Measurements from ENCODE around the gene PCBP4. TPM values are rescaled to one million over a fixed set of nuclear protein-coding genes. Genes with fewer than 3 reads are reported as not detected.
A peak's percentile ranks its signal among the peaks of the same experiment; 100 is the strongest.

PCBP4 gene
- total and polyA plus RNA-seq, 8 donors: 29.7 to 58.0 (median 45.6) TPM

DNA sequence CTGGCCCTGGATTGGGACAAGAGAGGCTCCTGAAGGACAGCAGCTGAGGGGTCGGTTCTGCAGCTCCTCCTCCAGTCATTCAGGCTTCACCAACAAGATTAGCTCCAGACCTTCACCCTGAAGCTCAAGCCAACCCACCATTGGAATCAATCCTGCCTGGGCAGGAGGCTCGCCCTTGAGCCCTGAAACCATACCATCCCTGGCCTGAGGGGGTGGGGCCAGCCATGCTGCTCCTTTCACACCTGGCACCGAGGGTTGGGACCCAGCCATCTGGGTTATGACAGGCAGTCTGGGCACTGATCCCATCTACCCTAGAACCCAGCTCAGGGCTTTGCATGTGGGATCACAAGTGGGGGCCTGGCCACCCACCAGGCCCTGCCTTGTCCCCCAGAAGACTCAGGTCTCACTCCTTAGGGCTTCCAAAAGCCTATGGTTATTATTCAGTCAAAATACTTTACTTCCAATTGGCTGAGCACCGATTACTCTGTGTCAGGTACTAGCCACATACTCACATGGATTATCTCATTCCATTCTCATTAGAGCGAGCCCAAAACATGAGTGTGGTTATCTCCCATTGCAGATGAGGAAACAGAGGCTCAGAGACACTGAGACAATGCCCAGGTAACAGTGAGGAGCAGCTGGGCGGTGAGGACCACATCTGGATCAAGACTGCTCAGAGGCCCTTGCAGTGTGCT, 3.5 kb upstream of the PCBP4 start:
- intact Hi-C loops (cut with DNase I): no loop called here
- Histone ChIP-seq H3K9me3 (no peaks in the 10 kb centered on the region), H3K4me3 (no peak overlapping the region), H3K36me3 (no peaks in the 10 kb centered on the region), H3K27me3 (peaks cover 0 to 27% of the 10 kb centered on the region in 2 donors), H3K27ac (no peak overlapping the region), H3K4me1 (peaks cover 18 to 55% of the 10 kb centered on the region in 2 donors)
- DNase-seq (peak in 1 of 4 donors; percentile 59), ATAC-seq (no peak)
- TF ChIP-seq, protein P1, sequence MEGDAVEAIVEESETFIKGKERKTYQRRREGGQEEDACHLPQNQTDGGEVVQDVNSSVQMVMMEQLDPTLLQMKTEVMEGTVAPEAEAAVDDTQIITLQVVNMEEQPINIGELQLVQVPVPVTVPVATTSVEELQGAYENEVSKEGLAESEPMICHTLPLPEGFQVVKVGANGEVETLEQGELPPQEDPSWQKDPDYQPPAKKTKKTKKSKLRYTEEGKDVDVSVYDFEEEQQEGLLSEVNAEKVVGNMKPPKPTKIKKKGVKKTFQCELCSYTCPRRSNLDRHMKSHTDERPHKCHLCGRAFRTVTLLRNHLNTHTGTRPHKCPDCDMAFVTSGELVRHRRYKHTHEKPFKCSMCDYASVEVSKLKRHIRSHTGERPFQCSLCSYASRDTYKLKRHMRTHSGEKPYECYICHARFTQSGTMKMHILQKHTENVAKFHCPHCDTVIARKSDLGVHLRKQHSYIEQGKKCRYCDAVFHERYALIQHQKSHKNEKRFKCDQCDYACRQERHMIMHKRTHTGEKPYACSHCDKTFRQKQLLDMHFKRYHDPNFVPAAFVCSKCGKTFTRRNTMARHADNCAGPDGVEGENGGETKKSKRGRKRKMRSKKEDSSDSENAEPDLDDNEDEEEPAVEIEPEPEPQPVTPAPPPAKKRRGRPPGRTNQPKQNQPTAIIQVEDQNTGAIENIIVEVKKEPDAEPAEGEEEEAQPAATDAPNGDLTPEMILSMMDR (IDR thresholded peaks at IDR 0.05): no peak

DNA sequence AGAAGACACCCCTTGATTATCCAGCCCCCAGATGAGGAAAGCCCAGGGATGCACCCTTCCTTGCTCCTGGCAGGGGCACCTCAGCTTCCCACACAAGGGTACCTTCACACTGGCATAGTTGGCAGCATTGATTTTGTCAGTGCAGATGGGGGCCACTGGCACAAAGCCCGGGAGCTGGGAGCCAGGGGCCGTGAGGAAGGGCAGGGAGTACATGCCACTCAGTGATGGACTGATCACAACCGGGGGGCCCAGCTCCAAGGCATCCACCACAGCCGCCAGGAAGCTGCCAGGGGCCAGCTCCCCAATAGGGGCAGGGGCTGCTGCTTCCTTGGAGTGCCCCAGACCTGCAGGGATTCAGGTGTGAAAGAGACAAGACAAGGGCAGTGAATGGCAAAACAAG, 2.6 kb upstream of the PCBP4 start:
- TF ChIP-seq, protein P1 (IDR thresholded peaks at IDR 0.05): no peak
- Histone ChIP-seq H3K4me1 (peaks cover 14 to 47% of the 10 kb centered on the region in 2 donors), H3K9me3 (no peaks in the 10 kb centered on the region), H3K36me3 (no peaks in the 10 kb centered on the region), H3K27me3 (peaks cover 0 to 28% of the 10 kb centered on the region in 2 donors), H3K4me3 (no peak overlapping the region), H3K27ac (no peak overlapping the region)
- intact Hi-C loops (cut with DNase I): no loop called here
- ATAC-seq (no peak), DNase-seq (peak in 1 of 4 donors; percentile 76)

DNA sequence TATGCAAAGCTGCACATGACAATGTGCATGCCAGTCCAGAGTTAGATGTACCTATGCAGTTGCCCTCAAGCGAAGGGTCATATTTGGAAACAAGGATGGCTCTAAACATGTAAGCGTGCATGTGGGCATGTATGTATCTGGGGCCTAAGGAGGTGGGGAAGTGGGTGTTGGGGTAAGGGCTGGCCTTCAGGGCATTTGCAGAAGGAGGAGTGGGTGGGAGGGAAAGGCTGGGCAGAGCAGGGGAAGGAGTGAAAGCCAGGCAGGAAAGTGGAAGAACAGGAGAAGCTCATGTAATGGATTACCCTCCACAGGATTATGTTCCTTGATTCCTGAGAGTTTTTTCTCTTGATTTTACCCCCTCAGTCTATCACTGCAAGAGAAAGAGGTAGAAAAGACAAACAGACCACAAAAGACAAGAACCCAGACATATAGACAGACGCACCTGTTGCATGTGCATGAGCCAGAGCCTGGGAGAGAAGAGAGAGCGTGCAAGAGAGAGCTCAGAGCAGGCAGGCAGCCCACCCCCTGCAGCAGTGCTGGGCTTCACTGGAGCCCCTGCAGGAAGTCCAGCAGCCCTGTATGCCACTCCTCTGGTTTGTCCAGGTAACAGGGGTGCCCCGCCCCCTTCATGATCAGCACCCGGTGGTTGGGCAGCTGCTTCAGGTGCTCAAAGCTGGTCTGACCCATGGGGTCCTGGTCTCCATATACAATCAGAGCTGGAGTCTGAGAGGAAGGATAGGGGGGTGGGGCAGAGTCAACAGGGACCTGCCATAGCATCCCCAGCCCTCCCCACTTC, 1.8 kb upstream of the PCBP4 start:
- DNase-seq: peak in 1 of 4 donors; percentile 56
- Histone ChIP-seq H3K9me3 (no peaks in the 10 kb centered on the region), H3K27me3 (peaks cover 0 to 28% of the 10 kb centered on the region in 2 donors), H3K36me3 (no peaks in the 10 kb centered on the region), H3K4me1 (peaks cover 7 to 39% of the 10 kb centered on the region in 2 donors), H3K27ac (no peak overlapping the region), H3K4me3 (no peak overlapping the region)
- intact Hi-C loops (cut with DNase I): no loop called here
- ATAC-seq: no peak
- TF ChIP-seq, protein P1 (IDR thresholded peaks at IDR 0.05): no peak

- ATAC-seq (peak; percentile 9), DNase-seq (peak in 1 of 4 donors; percentile 60)
- TF ChIP-seq, protein P1 (IDR thresholded peaks at IDR 0.05): no peak
- peaks cover 0 to 28% of the 10 kb centered on the region in 2 donors for H3K27me3 ChIP-seq
- H3K4me3 ChIP-seq: peak overlapping the region; percentile 48 to 53
- peak overlapping the region; percentile 82 to 85 for H3K27ac ChIP-seq
- no peaks in the 10 kb centered on the region for H3K36me3 ChIP-seq
- no peaks in the 10 kb centered on the region for H3K9me3 ChIP-seq
- peaks cover 6 to 35% of the 10 kb centered on the region in 2 donors for H3K4me1 ChIP-seq
- intact Hi-C loops (cut with DNase I): no loop called here
Measured at GRCh38 chr3:51968170-51968775, 1.0 kb upstream of the PCBP4 start.

Measured in left lung (tissue), 10 donors.